Measurements from ENCODE around the gene KRT36. TPM values are rescaled to one million over a fixed set of nuclear protein-coding genes. Genes with fewer than 3 reads are reported as not detected.

KRT36 gene
- total RNA-seq, 1 donor from 2014 or later: not detected

- Mint-ChIP-seq H3K27ac (ENCODE audit: unreplicated experiment) (no peak overlapping the region), H3K36me3 (ENCODE audit: low read depth) (peaks cover 4% of the 10 kb centered on the region), H3K4me3 (no peak overlapping the region), H3K4me1 (no peaks in the 10 kb centered on the region), H3K27me3 (ENCODE audit: low read depth) (peaks cover 6% of the 10 kb centered on the region), H3K9me3 (peaks cover 6% of the 10 kb centered on the region)
- no peak for TF ChIP-seq CTCF (conservative IDR thresholded peaks at IDR 0.05)
- no peak for DNase-seq (ENCODE audit: low read depth, low spot score)
Measured at GRCh38 chr17:41451154-41451728, 38.5 kb downstream of the KRT36 start.

- DNase-seq (ENCODE audit: low read depth, low spot score): no peak
- Mint-ChIP-seq H3K36me3 (ENCODE audit: low read depth) (peaks cover 4% of the 10 kb centered on the region), H3K4me3 (no peak overlapping the region), H3K4me1 (no peaks in the 10 kb centered on the region), H3K9me3 (peaks cover 9% of the 10 kb centered on the region), H3K27ac (ENCODE audit: unreplicated experiment) (no peak overlapping the region), H3K27me3 (ENCODE audit: low read depth) (peaks cover 6% of the 10 kb centered on the region)
- no peak for TF ChIP-seq CTCF (conservative IDR thresholded peaks at IDR 0.05)
Measured at GRCh38 chr17:41449008-41449407, 40.7 kb downstream of the KRT36 start.

- Mint-ChIP-seq H3K27ac (ENCODE audit: unreplicated experiment) (no peak overlapping the region), H3K4me3 (no peak overlapping the region), H3K9me3 (peaks cover 9% of the 10 kb centered on the region), H3K4me1 (no peaks in the 10 kb centered on the region), H3K27me3 (ENCODE audit: low read depth) (peaks cover 6% of the 10 kb centered on the region), H3K36me3 (ENCODE audit: low read depth) (peaks cover 4% of the 10 kb centered on the region)
- no peak for DNase-seq (ENCODE audit: low read depth, low spot score)
- no peak for TF ChIP-seq CTCF (conservative IDR thresholded peaks at IDR 0.05)
Measured at GRCh38 chr17:41448506-41448905, 41.2 kb downstream of the KRT36 start.

GRCh38 chr17:41446806-41447205 lies 42.9 kb downstream of the KRT36 start:
- no peak for DNase-seq (ENCODE audit: low read depth, low spot score)
- H3K36me3 Mint-ChIP-seq (ENCODE audit: low read depth): peaks cover 4% of the 10 kb centered on the region
- no peak overlapping the region for H3K27ac Mint-ChIP-seq (ENCODE audit: unreplicated experiment)
- peaks cover 6% of the 10 kb centered on the region for H3K27me3 Mint-ChIP-seq (ENCODE audit: low read depth)
- H3K4me3 Mint-ChIP-seq: no peak overlapping the region
- H3K4me1 Mint-ChIP-seq: peaks cover 8% of the 10 kb centered on the region
- no peak for TF ChIP-seq CTCF (conservative IDR thresholded peaks at IDR 0.05)
- H3K9me3 Mint-ChIP-seq: peaks cover 9% of the 10 kb centered on the region

- no peak overlapping the region for H3K4me3 Mint-ChIP-seq
- peaks cover 8% of the 10 kb centered on the region for H3K4me1 Mint-ChIP-seq
- peak overlapping the region; percentile 84 for H3K27ac Mint-ChIP-seq (ENCODE audit: unreplicated experiment)
- H3K36me3 Mint-ChIP-seq (ENCODE audit: low read depth): no peaks in the 10 kb centered on the region
- peaks cover 3% of the 10 kb centered on the region for H3K9me3 Mint-ChIP-seq
- TF ChIP-seq CTCF (conservative IDR thresholded peaks at IDR 0.05): no peak
- H3K27me3 Mint-ChIP-seq (ENCODE audit: low read depth): no peaks in the 10 kb centered on the region
- no peak for DNase-seq (ENCODE audit: low read depth, low spot score)
Measured at GRCh38 chr17:41444640-41445039, 45.1 kb downstream of the KRT36 start.

Data from neural crest cell (in vitro differentiated cells).